NCI-H2227 (cell line): ENCODE data around the gene TNN.
"Not testable (repeated sequence)": the region's sequence is repeated elsewhere in the genome, so short reads cannot be mapped to it uniquely, and the experiment has no call there.

Source experiments
- DNase-seq: peaks from one replicate; lab custom pipeline; 2025; ENCODE audit not compliant: unreplicated experiment; lab: John Stamatoyannopoulos, UW

Gene TNN

DNA sequence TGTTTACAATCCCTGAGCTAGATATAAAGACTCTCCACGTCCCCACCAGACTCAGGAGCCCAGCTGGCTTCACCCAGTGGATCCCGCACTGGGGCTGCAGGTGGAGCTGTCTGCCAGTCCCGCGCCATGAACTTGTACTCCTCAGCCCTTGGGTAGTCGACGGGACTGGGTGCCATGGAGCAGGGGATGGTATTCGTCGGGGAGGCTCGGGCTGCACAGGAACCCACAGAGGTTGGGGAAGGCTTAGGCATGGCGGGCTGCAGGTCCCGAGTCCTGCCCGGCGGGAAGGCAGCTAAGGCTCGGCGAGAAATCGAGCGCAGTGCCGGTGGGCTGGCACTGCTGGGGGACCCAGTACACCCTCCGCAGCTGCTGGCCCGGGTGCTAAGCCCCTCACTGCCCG, 34.5 kb downstream of the TNN start:
- not testable (repeated sequence) for DNase-seq

DNA sequence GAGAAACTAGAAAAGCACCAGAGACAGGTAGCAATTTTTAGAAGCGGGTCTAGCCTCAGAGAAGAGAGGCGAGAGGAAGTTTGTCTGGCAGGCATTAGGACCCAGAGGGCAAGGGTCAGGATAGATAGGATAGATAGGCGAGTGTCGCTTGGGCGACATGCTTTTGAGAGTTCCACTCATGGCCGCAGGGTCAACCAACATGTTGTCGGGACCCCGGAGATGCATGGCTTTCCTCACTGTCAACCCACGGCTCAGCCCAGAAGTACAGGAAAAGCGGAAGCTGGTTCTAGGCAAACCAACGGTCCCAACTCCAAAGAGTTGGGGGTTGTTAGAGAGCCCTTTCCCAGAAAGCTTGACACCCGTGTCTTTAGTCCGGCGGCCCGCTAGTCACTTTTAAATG, 38.9 kb downstream of the TNN start:
- DNase-seq: not testable (repeated sequence)

DNA sequence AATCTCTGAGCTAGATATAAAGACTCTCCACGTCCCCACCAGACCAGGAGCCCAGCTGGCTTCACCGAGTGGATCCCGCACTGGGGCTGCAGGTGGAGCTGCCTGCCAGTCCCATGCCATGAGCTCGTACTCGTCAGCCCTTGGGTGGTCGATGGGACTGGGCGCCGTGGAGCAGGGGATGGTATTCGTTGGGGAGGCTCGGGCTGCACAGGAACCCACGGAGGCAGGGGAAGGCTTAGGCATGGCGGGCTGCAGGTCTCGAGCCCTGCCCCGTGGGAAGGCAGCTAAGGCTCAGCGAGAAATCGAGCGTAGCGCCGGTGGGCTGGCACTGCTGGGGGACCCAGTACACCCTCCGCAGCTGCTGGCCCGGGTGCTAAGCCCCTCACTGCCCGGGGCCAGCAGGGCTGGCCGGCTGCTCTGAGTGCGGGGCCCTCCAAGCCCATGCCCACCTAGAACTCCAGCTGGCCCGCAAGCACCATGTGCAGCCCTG, 40.7 kb downstream of the TNN start:
- not testable (repeated sequence) for DNase-seq

DNA sequence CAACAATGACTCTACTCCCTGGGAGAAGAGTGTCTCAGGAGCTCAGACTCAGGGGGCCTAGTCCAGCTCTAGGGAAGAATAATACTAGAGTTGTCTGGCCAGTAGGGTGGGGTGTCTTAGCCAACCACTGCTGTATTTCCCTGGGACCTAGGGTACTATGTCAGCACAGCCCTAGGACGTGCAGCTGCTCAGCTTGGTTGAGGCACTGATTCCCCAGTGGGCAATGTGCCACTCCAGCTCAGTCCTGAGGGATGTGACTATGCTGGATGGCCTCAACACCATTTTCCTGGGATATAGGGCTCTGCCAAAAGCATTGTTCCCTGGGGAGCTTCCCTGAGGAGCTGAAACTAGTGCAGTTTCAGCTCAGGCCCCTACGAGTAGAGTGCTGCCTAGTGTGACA, 47.4 kb downstream of the TNN start:
- no peak for DNase-seq

DNA sequence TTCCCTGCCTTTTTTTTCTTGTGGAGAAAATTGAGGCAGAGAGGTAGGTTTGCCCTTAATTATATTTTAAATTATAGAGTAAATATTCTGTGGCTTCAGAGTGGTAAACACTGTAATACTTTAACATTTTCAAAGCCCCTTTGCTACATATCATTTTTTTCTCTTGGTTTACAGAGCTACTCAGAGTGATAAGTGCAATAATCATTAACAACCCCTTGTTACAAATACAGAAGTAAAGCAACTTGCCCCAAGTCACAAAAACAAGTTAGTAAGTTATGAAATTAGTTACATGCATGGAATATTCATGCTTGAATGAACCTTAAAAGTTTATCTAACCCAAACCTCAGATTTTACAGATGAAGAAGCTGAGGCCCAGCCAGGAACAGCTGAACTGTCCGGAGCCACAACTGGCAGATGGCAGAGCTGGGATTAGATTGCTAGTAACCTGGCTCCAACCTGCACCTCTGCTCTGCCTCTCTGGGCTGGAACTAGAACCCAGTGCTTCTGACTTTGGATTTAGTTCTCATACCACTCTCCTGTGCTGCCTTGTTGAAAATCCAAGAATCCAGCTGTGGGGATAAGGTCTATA, 48.7 kb downstream of the TNN start:
- DNase-seq: no peak

DNA sequence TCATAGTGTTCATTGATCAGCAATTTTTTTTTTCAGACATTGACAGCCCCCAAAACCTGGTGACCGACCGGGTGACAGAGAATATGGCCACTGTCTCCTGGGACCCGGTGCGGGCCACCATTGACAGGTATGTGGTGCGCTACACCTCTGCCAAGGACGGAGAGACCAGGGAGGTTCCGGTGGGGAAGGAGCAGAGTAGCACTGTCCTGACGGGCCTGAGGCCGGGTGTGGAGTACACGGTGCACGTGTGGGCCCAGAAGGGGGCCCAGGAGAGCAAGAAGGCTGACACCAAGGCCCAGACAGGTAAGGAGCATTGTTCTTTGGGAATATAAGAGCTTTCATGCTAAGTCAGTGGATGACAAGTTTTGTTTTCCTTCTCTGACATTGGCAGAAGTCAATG, 49.3 kb downstream of the TNN start:
- DNase-seq: no peak

DNA sequence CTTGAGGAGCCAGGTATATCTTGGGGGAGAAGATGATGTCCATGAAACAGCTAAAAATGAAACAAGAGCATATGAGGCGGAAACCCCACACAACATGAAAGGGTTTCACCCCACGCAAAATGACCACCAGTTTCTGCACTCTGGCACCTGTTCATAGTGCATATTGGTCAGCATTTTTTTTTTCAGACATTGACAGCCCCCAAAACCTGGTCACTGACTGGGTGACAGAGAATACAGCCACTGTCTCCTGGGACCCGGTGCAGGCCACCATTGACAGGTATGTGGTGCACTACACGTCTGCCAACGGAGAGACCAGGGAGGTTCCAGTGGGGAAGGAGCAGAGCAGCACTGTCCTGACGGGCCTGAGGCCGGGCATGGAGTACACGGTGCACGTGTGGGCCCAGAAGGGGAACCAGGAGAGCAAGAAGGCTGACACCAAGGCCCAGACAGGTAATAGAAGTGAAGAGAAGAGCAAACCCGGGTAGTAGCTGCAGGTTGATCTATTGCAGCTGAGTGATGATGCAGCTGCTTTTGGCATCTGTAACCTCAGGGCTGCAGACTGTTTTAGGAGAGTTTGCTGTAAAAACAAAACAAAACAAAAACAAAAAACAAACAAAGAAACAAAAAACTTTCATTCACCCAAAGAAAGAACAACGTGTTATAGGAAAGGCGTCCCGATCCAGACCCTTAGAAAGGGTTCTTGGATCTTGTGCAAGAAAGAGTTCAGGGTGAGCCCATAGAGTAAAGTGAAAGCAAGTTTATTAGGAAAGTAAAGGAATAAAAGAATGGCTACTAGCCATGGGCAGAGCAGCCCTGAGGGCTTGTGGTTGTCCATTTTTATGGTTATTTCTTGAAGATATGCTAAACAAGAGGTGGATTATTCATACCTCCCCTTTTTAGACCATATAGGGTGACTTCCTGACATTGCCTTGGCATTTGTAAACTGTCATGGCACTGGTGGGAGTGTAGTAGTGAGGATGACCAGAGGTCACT, 51.0 kb downstream of the TNN start:
- DNase-seq: no peak

DNA sequence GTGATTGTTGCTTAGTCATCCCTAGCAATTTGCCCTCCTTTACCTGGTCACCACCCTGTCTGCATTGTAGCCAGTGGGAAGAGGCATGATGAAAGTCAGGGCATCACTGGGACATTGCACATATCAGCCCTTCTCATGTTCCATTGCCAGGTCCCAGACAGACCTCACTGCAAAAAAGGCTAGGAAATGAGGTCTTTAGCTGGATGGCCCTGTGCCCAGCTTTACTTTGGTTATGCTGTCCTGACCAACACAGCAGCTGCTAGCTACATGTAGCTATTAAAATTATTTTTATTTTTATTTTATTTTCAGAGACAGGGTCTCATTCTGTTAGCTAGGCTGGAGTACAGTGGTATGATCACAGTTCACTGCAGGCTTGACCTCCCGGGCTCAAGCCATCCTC, 52.9 kb downstream of the TNN start:
- DNase-seq: no peak

DNA sequence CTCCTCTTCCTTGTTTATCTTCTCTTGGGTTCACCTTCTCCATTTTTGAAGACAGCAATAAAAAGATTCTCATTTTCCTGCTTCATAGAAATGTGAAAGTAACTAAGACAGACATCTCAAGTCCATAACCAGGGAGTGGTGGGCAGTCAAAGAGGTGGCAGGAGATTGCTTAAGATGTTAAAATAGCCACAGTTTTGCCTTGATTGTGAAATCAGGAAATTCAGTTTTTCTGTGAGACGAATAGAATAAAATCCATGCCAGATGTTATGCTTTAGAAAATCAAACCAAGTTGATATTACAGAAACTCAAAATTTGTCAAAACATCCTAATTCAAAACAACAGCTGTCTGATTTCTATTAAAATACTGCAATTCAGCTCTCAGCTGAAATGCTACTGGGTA, 57.2 kb downstream of the TNN start:
- no peak for DNase-seq

DNA sequence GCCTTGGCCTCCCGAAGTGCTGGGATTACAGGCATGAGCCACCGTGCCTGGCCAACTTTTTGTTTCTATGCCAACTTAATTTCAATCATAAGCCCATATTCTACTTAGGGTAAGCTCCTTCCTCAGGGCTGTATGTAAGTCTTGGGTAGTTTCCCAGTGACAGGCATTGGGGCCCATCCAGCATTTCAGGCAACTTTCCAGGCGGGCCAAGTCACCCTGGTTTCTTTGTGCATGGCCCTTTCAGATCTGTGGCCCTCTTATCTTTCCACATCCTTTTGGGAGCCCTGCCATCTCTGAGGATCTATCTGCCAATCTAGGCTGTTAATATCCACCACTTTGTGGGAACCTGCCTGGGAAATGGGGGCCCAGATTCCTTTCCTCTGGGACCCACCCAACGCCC, 58.7 kb downstream of the TNN start:
- no peak for DNase-seq

DNA sequence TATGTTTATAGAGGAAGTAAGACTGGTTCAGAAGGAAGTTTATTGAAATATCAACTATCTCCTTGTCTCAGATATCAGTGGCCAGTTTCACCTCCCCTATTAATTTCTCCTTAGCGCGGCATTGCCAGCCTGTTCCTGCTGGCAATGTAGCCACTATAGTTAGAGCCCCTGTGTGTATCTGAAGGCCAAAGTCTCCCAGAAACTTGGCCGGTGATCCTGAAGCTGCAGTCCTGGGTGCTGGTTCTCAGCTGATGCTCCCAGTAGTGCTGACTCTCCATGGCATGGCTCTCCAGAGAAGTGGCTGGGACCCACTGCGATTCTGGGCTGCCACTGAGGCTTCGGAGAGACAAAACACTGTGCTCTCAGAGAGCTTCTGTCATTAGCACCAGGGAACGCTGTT, 59.9 kb downstream of the TNN start:
- no peak for DNase-seq

DNA sequence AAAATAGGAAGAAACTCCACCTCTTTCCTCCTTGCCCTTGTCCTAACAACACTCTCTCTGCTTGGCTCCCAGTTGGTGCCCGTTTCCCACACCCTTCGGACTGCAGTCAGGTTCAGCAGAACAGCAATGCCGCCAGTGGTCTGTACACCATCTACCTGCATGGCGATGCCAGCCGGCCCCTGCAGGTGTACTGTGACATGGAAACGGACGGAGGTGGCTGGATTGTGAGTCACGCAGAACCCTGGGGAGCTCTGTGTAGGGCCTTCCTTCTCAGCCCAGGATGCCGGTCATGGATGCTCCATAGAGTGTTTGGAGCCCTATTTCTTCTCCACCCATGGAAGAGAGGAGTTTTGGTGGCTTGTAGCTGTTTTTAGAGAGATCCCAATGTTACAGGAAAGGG, 60.9 kb downstream of the TNN start:
- DNase-seq: no peak

DNA sequence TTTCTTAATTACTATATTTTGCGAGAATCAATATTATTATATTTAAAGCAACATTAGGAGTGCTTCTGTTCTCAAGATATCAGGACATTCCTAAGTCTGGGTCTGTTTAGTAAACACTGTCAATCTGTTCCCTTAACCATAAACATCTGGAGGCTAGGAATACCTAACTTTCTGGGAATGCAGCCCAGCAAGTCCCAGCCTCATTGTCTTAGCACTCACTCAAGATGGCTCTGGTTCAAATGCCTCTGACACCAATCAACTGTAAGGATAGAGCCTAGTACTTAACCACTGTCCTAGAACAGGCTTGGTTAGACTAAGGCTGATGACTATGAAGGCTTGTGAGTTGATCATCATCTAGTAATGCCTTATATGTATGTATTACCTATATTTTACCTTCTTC, 61.5 kb downstream of the TNN start:
- no peak for DNase-seq

DNA sequence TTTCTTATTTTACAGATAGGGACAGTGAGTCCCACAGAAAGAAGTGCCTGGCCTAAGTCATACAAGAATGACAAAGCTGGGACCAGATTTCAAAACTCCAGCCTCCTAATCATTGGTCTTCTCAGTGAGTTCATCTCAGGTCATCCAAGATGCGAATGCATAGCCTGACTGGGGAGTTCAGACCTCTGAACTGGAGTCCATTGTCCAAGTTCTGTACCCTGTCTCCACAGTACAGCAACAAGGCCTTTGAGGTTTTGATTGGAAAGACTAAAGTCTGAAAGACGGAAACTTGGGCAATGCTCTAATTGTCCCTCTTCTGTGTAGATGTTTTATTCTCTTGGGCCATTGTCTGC, 62.0 kb downstream of the TNN start:
- no peak for DNase-seq

DNA sequence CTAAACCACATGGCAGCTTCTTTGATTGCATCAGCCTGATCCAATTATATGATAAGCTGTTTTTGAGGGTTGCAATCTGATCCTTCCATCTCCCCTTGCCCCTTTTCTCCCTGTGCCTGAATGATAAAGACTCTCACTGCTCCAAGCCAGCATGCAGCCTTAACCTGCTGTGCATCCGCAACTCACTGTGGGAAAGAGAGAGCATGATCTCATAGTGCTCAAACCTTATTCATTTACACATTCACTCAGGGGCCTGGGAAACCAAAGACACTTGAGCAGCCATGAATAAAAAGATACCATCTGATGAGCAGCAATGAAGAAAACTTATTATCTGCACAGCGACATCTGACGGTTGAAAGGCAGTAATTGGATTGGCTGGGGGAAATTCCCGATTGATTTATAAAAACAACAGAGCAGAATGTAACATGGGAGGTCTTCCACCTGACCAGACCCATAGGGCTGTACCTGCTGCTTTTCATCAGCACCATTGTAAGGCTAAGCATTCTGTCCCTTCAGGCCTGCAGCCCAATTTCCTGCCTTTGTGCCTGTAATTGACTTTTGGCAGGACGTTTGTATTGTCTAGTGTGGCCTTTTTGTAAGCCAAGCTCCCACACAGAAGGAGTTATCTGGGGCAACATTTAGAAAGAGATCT, 62.5 kb downstream of the TNN start:
- peak; percentile 36 for DNase-seq

DNA sequence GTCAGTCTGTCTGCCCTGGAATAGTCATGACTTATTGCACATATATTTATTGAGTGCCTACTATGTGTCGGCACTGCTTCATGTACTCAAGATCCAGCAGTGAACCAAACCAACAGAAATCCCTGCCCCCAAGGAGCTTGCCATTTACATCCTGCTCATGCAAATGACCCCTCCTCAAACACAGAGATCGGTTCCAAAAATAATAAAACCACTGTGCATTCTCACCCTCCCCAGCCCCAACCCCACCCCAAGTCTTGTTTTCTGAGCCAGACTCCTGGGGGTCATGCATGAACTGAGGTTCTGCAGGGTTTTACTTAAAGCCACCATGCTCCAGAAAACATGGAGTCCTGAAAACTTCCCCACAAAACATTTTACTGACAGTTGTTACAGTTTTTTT, 63.0 kb downstream of the TNN start:
- DNase-seq: no peak

DNA sequence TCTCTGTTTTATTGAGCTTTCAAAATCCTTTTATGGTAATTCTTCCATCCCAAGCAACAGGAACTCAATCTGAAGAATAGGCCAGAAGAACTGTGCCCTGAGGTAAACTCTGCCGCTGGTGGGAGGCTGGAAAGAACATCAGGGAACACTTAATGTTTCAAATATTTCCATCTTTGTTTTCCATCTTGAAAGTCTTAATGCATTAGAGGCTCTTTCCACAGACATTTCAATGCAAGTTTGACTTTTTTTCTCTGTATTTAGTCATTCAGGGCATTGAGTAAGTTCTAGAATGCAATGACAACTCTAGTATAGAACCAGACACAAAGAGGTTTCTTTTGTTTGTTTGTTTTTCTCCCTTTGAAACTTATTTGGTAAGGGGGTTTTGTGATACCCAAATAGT, 63.5 kb downstream of the TNN start:
- DNase-seq: no peak

DNA sequence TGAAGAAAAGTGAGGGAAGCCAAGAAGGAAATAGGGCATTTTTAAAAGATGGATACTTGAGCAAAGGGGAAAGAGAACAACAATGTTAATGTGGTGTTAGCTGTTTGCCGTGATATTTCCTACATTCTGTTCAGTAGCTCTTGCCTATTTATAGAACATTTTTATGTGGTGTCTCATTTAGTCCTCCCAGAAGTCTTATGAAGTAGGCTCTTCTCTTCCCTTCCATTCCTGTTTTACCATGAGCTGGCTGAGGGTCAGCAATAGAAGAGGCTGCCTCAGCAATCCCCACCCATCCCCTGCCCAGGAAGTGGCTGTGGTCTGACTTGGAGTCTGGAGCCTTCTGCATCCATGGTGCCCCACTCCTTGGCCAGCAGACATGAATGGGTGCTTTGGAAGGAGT, 64.8 kb downstream of the TNN start:
- no peak for DNase-seq

DNA sequence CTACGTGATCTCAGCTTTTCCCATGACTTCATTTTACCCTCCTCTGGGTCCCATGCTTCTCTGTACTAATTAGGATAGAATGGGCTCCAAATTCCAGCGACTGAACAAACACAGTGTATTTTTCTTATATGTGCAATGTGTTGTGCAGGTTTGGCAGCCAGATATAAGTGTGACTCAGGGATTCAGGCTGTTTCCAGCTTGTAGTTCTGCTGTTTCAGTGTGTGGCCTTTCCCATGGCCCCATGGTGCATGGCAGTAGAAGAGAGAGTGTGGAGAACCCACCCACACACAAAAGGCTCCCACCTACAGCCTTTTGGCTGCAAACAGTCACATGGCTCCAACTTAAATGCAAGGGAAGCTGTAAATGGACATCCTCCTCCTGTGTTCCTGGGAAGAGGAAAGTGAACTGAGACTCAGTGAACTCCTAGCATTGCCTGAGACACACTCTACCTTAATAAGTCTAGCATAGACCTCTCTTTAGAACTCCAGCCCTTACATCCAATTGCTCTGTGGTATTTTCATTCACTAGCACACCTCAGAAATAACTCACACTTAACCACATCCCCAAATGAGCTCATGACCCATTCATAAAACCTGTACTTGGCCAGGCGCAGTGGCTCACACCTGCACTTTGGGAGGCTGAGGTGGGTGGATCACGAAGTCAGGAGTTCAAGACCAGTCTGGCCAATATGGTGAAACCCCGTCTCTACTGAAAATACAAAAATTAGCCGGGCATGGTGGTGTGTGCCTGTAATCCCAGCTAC, 66.2 kb downstream of the TNN start:
- DNase-seq: no peak

DNA sequence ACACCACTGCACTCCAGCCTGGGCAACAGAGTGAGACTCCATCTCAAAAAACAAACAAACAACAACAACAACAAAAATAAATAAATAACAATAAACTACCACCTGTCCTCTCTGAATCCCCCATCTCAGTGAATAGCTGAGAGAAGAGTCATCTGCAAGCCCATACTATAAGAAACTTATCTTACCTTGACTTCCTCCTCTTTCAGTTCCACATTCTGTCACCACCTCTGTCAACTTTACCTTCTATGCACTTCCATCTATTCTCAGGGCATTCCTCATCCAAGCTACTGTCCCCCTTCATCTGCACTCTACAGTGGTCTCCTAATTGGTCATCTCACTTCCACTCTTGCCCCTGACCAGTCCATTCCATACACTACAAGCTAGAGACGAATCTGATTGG, 66.9 kb downstream of the TNN start:
- no peak for DNase-seq

DNA sequence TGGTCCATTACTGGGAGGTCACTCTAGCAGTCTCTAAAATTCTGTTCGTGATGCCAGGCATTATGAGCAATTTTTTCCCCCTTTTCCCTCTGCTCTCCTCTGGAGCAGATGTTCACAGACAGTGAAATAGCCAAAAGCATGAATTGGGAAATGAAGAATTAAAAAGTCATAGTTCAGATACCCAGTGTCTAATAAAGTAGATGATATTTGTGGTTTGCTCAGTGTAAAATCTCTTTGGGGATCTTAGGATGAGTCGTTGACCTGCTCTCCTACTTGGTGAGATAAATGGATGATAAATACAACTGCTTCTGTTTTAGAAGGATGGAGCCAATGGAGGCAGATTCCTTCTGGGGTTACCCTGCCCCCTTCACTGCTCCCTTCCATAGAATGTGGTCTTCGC, 68.6 kb downstream of the TNN start:
- no peak for DNase-seq
